ENCODE data around the gene HID1.

DNA sequence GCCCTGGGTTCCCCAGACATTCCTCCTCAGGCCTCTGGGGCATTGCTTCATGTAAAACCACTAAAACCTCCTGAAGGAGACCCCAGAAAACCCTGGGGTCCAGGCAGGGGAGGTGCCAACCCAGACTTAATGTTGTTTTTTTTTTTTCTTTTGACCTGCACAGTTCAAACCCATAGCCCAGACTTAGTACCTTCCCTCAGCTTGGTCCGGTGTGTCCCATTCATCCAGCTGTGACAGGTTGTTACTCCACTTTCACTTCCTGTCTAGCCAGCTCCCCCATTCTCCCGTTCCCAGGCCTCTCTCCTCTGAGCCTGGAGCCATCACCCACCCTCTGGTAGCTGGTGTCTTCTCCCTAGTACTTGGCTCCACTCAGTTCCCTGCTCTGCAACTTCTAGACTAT is 19.7 kb upstream of the HID1 start:
- TF ChIP-seq, protein P1, sequence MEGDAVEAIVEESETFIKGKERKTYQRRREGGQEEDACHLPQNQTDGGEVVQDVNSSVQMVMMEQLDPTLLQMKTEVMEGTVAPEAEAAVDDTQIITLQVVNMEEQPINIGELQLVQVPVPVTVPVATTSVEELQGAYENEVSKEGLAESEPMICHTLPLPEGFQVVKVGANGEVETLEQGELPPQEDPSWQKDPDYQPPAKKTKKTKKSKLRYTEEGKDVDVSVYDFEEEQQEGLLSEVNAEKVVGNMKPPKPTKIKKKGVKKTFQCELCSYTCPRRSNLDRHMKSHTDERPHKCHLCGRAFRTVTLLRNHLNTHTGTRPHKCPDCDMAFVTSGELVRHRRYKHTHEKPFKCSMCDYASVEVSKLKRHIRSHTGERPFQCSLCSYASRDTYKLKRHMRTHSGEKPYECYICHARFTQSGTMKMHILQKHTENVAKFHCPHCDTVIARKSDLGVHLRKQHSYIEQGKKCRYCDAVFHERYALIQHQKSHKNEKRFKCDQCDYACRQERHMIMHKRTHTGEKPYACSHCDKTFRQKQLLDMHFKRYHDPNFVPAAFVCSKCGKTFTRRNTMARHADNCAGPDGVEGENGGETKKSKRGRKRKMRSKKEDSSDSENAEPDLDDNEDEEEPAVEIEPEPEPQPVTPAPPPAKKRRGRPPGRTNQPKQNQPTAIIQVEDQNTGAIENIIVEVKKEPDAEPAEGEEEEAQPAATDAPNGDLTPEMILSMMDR (IDR thresholded peaks at IDR 0.05), result no peak
- TF ChIP-seq POLR2A (IDR thresholded peaks at IDR 0.05; ENCODE audit: low read length), result no peak

Measured in A549 (cell line).